ENCODE data around the gene CARD8.
"Not testable (repeated sequence)": the region's sequence is repeated elsewhere in the genome, so short reads cannot be mapped to it uniquely, and the experiment has no call there.

The CARD8 gene

GRCh38 chr19:48296963-48297734 is 41.4 kb upstream of the CARD8 start:
- no peak for TF ChIP-seq CTCF (IDR thresholded peaks at IDR 0.05; ENCODE audit: insufficient read depth, low read length, poor library complexity, severe bottlenecking)
- no peak for TF ChIP-seq EZH2phosphoT487 (conservative IDR thresholded peaks at IDR 0.05; ENCODE audit: low read length)
- H3K4me2 ChIP-seq (ENCODE audit: low read depth, low read length, poor library complexity, severe bottlenecking): no peak overlapping the region
- no peaks in the 10 kb centered on the region for H3K36me3 ChIP-seq (ENCODE audit: low read length)
- no peaks in the 10 kb centered on the region for H3K9me3 ChIP-seq (ENCODE audit: insufficient read depth, low read length)
- no peak overlapping the region for H3K27ac ChIP-seq (ENCODE audit: low read depth, low read length)
- no peaks in the 10 kb centered on the region for H3K9me2 ChIP-seq (replicated peaks; ENCODE audit: insufficient read depth, low read length)
- H3K9ac ChIP-seq (ENCODE audit: low read length): no peak overlapping the region
- H4K20me1 ChIP-seq (ENCODE audit: low read depth, low read length): no peaks in the 10 kb centered on the region
- H3F3A ChIP-seq (ENCODE audit: insufficient read depth): no peaks in the 10 kb centered on the region
- no peaks in the 10 kb centered on the region for H3K79me2 ChIP-seq (ENCODE audit: insufficient read depth, low read length)
- H3K4me3 ChIP-seq (ENCODE audit: insufficient read depth, low read length, poor library complexity, severe bottlenecking): no peak overlapping the region
- no peak overlapping the region for H2AFZ ChIP-seq (ENCODE audit: low read depth, low read length, severe bottlenecking)
- H3K27me3 ChIP-seq (ENCODE audit: low read length): no peaks in the 10 kb centered on the region

- Histone ChIP-seq H3K79me2 (ENCODE audit: insufficient read depth, low read length) (no peaks in the 10 kb centered on the region), H4K20me1 (ENCODE audit: low read depth, low read length) (no peaks in the 10 kb centered on the region), H3K9ac (ENCODE audit: low read length) (no peak overlapping the region), H3F3A (ENCODE audit: insufficient read depth) (no peaks in the 10 kb centered on the region), H2AFZ (ENCODE audit: low read depth, low read length, severe bottlenecking) (no peak overlapping the region), H3K36me3 (ENCODE audit: low read length) (no peaks in the 10 kb centered on the region), H3K9me2 (replicated peaks; ENCODE audit: insufficient read depth, low read length) (no peaks in the 10 kb centered on the region), H3K4me2 (ENCODE audit: low read depth, low read length, poor library complexity, severe bottlenecking) (no peak overlapping the region), H3K27me3 (ENCODE audit: low read length) (no peaks in the 10 kb centered on the region), H3K27ac (ENCODE audit: low read depth, low read length) (no peak overlapping the region), H3K4me3 (ENCODE audit: insufficient read depth, low read length, poor library complexity, severe bottlenecking) (no peak overlapping the region), H3K9me3 (ENCODE audit: insufficient read depth, low read length) (no peaks in the 10 kb centered on the region)
- TF ChIP-seq EZH2phosphoT487 (conservative IDR thresholded peaks at IDR 0.05; ENCODE audit: low read length) (no peak), CTCF (IDR thresholded peaks at IDR 0.05; ENCODE audit: insufficient read depth, low read length, poor library complexity, severe bottlenecking) (no peak)
Observed at GRCh38 chr19:48295458-48295857, 39.7 kb upstream of the CARD8 start.

GRCh38 chr19:48292798-48293197 is 37.1 kb upstream of the CARD8 start:
- Histone ChIP-seq H2AFZ (ENCODE audit: low read depth, low read length, severe bottlenecking) (no peak overlapping the region), H3K9me2 (replicated peaks; ENCODE audit: insufficient read depth, low read length) (no peaks in the 10 kb centered on the region), H3K79me2 (ENCODE audit: insufficient read depth, low read length) (no peaks in the 10 kb centered on the region), H4K20me1 (ENCODE audit: low read depth, low read length) (no peaks in the 10 kb centered on the region), H3K4me2 (ENCODE audit: low read depth, low read length, poor library complexity, severe bottlenecking) (no peak overlapping the region), H3K9me3 (ENCODE audit: insufficient read depth, low read length) (no peaks in the 10 kb centered on the region), H3K9ac (ENCODE audit: low read length) (no peak overlapping the region), H3F3A (ENCODE audit: insufficient read depth) (no peaks in the 10 kb centered on the region), H3K36me3 (ENCODE audit: low read length) (no peaks in the 10 kb centered on the region), H3K27me3 (ENCODE audit: low read length) (no peaks in the 10 kb centered on the region), H3K4me3 (ENCODE audit: insufficient read depth, low read length, poor library complexity, severe bottlenecking) (no peak overlapping the region), H3K27ac (ENCODE audit: low read depth, low read length) (no peak overlapping the region)
- TF ChIP-seq CTCF (IDR thresholded peaks at IDR 0.05; ENCODE audit: insufficient read depth, low read length, poor library complexity, severe bottlenecking) (no peak), EZH2phosphoT487 (conservative IDR thresholded peaks at IDR 0.05; ENCODE audit: low read length) (no peak)

DNA sequence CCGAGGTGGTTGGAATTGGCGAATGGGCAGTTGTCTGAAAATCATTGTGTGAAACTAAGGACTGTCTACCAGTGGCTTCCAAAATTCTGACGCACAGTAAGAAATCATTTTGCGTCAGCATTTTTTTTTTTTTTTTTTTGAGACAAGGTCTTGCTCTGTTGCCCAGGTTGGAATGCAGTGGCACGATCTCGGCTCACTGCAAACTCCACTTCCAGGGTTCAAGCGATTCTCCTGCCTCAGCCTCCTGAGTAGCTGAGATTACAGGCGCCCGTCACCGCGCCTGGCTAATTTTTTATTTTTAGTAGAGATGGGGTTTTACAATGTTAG is 35.7 kb upstream of the CARD8 start:
- H3K27me3 ChIP-seq (ENCODE audit: low read length); H3F3A ChIP-seq (ENCODE audit: insufficient read depth); H3K9me2 ChIP-seq (replicated peaks; ENCODE audit: insufficient read depth, low read length); H3K27ac ChIP-seq (ENCODE audit: low read depth, low read length); H4K20me1 ChIP-seq (ENCODE audit: low read depth, low read length); H3K9me3 ChIP-seq (ENCODE audit: insufficient read depth, low read length); H3K36me3 ChIP-seq (ENCODE audit: low read length); H3K9ac ChIP-seq (ENCODE audit: low read length); H3K79me2 ChIP-seq (ENCODE audit: insufficient read depth, low read length): not testable (repeated sequence)
- H3K4me2 ChIP-seq (ENCODE audit: low read depth, low read length, poor library complexity, severe bottlenecking): peak overlapping the region; percentile 54
- peak overlapping the region; percentile 66 for H2AFZ ChIP-seq (ENCODE audit: low read depth, low read length, severe bottlenecking)
- H3K4me3 ChIP-seq (ENCODE audit: insufficient read depth, low read length, poor library complexity, severe bottlenecking): peak overlapping the region; percentile 36

Measured in SU-DHL-6 (cell line).